Measurements from ENCODE around the gene EPHX1.

The EPHX1 gene

GRCh38 chr1:225890346-225891228, 80.7 kb downstream of the EPHX1 start:
- no peak overlapping the region for H3K4me3 ChIP-seq (ENCODE audit: control insufficient read depth, low read depth, low read length)
- DNase-seq (ENCODE audit: low read depth): peak; percentile 36
- TF ChIP-seq CTCF (conservative IDR thresholded peaks at IDR 0.05; ENCODE audit: control insufficient read depth, insufficient read depth, low read depth, low read length): no peak

GRCh38 chr1:225891229-225891972, 81.5 kb downstream of the EPHX1 start:
- H3K4me3 ChIP-seq (ENCODE audit: control insufficient read depth, low read depth, low read length): no peak overlapping the region
- no peak for DNase-seq (ENCODE audit: low read depth)
- TF ChIP-seq CTCF (conservative IDR thresholded peaks at IDR 0.05; ENCODE audit: control insufficient read depth, insufficient read depth, low read depth, low read length): no peak

- TF ChIP-seq CTCF (conservative IDR thresholded peaks at IDR 0.05; ENCODE audit: control insufficient read depth, insufficient read depth, low read depth, low read length): no peak
- no peak overlapping the region for H3K4me3 ChIP-seq (ENCODE audit: control insufficient read depth, low read depth, low read length)
- DNase-seq (ENCODE audit: low read depth): no peak
Observed at GRCh38 chr1:225892307-225892706, 82.4 kb downstream of the EPHX1 start.

All from fibroblast of mammary gland (primary cell).